ENCODE results near the gene HGFAC.
A peak's percentile ranks its signal among the peaks of the same experiment; 100 is the strongest.

Gene HGFAC

DNA sequence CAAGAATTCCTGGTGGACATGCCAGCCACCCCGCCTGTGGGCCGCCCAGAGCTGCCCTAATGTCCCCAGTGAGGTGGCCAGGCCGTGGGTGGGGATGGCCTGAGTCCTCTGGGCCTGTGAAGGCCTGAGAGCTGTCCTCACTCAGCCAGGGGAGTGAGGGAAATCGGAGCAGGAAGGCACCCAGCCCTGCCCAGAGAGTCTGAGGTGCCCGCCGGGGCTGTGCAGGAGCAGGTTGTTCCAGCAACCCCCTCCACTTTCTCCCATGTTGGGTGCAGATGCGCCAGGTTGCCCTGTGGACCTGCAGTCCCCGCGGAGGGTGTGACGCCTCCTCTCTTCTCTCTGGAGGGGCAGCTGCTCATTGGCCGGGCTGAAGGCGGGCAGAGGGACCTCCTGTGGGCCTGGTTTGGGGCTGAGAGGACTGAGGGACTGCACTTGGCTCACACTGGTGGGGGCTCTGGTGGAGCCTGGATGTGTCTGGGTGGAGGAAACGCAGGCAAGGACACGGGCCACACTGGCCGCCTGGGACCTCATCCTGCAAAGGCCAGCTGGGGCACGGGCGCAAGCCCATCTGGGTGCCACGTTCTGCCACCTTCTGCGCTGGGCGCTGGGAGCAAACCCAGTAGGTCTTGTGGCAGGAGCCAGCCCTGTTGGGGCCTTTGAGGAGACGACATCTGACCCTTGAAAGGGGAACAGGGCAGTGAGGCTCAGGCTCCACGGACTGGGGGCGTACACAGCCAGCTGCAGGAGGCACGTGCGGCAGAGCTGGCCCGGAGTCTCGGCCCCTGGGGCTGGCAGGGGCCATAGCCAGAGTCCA lies 35.4 kb downstream of the HGFAC start:
- DNase-seq: no peak

DNA sequence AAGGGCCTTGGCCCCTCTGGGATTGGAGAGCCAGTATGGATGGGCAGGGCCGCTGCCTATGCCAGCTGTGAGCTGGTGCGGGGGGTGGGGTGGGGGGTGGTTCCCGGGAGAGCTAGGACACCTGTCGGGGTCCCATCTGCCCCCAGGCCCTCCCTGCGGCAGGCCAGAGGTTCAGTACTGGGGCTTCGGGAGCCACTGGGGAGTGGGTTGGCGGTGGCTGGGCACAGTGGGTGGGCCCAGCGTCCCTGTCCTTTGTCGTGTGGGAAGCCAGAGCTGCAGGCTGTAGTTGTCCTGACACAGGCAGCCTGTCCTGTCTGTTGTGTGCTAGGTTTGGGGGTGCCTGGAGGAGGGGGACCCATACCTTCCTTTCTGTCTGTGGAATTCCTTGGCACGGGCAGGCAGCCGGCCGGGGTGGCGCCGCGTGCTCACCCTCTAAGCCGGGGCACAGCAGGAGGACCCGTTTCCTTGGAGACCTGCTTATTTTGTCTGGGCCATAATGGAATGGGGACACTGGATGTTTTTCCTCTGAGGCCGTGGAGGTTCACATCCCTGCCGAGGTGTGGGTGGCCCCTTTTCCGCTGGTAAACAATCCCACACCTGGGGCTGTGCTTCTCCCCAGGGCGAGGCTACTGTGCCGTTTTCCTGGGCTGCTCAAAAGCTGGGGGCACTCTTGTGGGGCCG lies 36.1 kb downstream of the HGFAC start:
- no peak for DNase-seq

- DNase-seq: no peak
Measured at GRCh38 chr4:3478446-3479357, 36.9 kb downstream of the HGFAC start.

DNA sequence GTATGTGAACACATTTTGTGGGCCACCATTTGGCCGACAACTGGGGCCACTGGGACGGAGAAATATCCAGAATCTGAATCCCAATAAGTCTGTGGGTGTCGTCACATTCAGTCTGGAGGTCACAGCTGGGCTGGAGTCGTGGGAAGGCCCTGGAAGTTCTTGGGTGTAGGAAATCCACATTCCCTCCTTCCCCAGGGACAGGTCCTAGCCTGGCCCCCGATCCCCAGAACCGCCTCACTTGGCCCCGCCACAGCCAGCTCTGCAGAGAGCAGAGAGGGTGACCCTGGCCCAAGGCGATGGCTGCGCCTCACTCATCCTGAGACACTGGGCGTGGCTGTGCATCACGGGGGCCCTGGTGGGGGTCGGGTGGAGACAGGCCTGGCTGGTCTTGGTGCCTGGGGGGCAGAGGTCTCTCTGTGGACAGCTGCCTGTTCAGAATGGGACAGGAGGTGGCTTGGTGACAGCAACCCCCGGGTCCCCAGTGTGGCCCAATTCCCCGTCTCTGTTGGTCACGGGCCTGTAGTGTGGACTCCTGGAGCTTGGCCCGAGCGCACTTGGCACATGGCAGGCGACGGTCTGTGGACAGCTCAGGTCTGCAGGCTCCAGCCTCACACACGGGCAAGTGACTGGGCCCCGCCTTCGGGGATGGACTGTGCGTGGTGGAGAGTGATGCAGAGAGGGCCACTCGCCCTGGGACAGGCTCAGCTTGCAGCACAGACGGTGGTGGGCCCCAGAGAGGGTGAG lies 37.8 kb downstream of the HGFAC start:
- no peak for DNase-seq

DNA sequence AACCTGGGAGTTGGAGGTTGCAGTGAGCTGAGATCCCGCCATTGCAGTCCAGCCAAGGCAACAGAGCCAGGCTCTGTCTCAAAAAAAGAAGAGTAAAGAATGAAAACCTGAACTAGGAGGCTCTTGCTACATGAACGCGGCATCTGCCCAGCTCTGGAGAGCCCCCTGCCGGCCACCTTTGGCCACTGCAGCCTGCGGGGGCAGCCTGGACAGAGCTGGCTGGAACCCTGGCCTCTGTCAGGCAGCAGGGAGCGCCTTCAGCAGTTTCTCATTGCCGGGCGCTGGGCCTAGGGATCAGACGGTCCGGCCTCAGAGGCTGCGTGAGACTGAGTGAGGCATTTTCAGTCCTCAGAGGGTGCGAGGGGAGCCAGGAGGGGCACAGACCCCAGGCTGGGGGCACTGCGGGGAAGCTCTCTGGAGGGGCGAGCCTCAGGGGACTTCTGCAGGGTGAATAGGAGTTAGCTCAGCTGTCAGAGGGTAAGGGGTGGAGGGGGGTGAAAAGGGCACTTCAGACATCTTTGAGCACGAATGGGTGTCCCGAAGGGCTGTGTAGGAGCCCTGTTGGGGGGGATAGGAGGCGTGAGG lies 38.9 kb downstream of the HGFAC start:
- DNase-seq: peak; percentile 76

DNA sequence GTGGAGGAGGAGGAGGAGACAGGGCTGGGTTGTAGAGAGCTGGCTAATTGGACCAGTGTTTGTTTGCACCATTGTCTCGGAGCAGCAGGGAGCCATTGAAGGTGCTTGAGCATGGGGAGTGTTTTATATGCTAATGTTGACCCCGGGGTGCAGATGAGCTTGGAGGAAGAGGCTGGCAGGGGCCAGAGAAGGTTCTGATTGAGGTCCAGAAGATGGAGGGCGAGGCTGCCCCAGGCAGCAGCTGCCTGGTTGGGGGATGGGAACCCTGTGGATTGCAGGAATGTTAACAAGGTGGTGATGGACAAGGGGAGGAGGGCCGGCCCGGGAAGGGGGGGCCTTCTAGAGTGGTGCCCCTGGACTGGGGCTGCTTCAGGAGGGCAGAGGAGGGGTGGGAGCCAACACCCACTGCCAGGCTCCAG lies 39.4 kb downstream of the HGFAC start:
- DNase-seq: no peak

DNA sequence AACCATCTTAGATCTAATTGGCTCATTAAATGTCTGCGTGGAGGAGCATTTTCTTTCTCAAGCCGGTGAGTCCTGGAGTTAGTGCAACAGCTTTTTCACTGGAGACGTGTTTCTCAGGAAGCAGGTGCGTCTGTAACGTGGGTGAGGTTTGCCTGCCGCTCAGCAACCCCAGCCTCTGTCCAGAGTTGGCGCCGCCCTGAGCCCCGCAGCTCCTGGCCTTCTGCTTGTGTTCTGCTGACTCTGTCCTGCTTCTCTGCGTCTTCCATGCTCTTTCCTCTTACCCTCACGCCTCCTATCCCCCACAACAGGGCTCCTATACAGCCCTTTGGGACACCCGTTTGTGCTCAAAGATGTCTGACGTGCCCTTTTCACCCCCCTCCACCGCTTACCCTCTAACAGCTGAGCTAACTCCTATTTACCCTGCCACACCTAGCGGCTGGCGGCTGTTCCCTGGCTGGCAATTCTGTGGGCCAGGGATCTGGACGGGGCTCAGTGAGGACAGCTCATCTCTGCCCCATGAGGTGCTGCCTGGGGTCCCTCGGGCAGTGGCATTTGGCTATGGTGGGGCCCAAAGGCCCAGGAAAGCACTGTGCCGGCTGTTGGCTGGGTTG lies 40.1 kb downstream of the HGFAC start:
- DNase-seq: no peak

- DNase-seq: no peak
Measured at GRCh38 chr4:3482707-3483106, 40.9 kb downstream of the HGFAC start.

DNA sequence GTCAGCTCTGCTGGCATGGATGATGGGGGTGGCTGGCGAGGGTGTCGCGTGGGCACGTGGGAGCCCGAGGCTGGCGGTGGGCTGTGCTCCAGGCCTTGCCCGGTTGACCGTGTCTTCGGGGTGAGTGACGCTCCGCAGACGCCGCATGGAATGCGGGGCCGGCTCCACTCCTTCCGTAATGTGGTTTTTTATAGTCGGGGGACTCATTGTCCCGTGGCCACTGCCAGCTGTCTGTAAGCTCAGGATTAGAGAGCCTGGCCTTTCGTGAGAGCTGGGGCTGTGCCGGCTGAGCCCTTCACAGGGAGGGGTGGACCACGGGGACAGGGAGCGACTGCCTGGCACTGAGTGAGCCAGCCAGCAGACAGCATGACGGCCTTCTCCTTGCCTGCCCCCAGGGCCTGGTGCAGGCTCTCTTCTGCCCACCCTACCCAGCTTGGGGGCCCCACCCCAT lies 41.7 kb downstream of the HGFAC start:
- no peak for DNase-seq

DNA sequence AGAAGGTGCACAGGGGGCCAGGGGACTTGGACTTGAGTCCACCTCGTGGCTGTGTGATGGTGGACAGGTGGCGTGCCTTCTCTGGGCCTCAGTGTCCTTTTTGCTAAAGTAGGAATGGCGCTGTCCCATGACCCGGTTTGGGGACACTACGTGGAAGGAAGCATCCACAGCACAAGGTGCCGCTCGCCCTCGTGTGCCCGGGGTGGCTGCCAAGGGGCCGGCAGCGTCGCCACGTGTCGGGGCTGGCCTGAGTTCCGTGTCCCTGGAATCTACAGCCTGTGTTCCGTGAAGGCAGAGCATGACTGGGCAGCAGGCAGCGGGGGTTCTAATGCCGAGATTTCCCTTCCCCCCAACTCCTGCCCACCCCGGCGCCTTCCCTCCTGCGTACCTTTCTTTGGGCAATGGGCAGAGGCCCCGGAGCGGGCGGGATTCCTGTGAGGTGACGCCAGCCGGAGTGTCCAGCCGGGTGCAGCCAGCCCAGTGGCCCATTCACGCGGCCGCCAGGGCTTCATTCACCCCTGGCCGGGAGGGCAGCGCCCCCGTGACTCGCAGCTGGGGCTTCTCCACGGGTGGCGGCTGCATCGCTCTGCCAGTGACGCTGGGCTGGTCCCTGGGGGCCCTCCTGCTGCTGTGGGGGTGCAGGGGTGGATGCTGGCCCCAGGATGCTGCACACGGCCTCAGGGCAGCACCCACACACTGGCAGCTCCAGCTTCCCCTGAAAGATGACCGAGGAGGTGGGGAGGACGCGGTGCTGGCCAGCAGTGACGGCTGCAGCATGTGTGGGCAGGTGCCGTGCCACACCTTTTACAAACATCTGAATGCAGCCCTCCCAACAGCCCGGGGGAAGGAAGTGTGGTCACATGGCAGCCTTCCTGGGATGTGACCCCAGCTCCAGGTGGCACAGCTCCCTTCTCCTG lies 42.5 kb downstream of the HGFAC start:
- DNase-seq: no peak

DNA sequence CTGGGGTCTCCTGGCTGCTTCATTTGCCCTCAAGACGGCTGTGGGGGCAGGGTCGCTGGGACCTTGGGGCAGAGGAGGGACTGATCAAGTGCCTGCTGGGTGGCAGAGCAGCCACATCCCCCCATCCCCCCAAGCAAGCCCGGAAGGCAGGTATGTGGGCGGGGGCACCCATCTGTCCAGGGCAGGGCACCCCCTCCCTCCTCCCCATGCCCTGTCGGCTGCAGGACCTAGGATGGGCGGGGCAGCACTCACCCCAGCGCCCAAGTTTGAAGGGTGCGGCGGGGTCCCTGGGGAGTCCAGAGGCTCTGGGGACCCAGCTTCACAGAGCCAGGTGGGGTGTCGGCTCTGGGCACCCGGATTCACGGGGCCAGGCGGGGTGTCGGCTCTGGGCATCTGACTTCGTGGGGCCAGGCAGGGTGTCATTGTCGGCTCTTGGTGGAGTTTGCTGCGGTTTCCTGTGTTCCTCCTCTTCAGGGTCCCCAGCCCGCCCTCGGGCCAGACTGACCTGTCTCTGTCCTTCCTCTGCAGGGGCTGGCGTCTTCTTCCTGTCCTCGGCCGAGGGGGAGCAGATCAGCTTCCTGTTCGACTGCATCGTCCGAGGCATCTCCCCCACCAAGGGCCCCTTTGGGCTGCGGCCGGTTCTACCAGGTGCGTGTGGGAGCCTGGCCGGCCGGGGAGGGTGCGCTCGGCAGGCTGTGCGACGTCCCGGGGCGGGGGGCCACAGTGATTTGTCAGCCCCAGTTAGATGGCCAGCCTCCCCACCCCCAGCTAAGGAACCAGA lies 43.4 kb downstream of the HGFAC start:
- no peak for DNase-seq

DNA sequence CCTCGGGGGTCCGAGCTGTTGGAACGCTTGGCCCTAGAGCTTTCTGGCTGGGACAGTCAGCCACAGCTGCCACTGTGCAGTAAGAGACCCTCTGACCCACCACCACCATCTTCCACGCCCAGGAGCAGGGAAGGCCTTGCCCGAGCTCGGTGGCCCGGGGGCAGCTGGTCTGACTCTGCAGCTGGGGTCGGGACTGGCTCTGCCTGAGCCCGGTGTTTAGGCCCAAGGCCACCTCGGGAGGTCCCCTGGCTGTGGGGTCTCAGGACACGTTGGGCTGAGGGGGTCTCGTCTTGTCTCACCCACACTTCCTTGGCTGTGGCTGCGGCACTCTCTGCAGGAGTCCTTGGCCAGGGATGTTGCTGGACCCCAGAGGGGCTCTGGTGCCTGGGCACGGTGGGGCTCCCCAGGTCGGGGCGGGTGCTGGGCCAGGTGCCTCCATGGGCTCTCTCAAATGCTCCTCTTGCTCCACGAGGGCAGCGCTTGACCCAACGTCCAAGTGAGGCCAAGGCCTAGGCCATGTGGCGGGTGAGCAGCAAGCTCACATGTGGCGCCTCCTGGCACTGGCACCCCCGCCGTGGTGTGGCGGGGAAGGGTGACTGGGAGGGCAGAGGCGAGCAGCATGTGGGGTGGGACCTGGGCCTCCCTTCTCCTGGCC lies 44.2 kb downstream of the HGFAC start:
- no peak for DNase-seq

DNA sequence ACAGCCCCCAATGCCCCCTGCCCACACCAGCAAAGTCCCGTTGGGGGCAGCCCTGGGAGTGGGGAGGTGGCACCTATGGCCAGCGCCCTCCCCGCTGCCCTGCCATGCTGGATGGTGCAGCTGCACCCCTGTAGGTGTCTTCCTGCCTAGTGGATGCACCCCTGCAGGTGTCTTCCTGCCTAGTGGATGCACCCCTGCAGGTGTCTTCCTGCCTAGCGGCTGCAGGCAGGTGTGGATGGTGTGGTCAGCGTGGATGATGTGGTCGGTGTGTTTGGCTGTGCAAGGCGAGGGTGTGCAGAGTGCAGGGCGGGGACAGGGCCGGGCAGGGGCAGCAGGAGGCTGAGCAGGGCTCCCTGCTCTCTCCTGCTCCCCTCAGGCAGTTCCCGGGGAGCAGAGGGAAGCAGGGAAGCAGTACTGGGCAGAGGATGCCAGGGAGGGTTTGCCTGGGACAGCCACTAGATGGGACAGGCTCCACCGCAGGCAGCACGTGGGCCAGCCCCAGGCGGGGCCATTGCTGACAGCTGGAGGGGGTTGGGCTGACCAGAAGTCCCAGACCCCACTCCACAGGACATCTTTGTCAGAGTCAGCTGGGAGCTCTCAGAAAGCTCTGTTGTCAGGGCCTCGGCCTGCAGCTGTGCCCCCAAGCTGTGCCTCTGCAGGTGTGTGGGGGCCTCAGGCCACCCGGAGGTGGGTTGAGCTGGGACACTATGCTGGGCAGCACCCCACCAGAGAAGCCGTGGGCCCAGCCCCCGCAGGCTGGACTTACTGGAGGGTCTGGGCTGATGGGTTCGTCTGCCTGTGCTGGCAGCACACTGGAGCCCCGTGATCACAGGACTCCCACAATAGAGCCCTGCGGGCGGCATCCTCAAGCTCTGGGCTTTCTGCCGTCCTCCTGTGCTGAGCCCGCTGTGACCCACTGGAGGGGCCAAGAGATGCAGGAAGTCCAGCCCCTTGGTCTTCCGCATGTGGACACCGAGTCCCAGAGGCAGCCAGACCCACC lies 45.1 kb downstream of the HGFAC start:
- DNase-seq: no peak

DNA sequence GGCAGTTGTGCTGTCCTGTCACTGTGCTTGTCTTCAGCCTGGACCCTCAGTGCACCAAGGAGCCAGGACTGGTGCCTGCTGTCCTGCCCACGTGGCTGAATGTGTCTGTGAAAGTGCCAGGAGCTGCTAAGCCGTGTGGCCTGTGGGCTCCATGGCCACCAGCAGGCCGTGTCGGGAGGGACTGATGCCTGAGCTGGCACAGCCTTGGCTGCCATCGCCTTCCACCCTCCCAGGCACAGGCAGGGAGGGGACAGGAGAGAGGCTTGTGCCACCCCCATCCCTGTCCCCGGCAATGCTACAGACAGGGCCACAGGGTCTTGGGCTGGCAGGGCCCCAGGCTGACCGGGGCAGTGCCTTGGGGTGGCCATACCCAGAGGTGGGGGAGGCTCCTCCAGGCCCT lies 46.1 kb downstream of the HGFAC start:
- no peak for DNase-seq

- DNase-seq: no peak
Measured at GRCh38 chr4:3488820-3489219, 47.1 kb downstream of the HGFAC start.

- DNase-seq: no peak
Measured at GRCh38 chr4:3489451-3489962, 47.7 kb downstream of the HGFAC start.

DNA sequence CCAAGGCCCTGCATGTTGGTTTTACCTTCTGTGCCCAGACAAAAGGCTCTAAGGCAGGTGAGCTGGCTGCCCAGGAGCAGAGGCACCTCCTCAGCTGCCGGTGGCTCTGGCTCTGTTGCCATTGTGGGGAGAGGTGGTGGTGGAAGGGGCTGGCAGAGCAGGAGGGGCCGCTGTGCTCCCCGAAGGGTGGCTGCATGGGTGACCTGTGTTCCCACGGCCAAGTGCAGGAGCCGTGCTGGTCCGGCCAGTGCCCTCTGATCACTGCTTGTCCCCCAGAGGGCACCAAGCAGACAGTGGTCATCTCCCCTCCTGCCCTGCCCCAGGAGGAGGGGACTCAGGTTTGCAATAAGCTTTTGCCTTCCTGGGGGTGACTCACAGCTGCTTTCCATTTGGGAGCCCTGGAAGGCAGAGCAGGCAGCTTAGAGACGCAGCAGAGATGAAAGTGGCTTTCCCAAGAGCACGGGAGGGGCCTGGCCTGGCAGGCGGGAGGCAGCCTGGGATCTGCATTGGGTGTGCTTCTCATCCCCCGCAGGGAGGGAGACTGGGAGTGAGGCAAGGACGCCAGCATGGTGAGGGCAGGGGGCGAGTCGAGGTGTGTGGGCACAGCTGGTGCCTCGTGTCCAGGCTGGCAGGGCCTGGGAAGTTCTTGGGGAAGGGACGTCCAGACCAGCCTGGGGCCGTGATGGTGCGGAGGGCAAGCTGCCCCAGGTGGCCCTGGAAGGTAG lies 50.1 kb downstream of the HGFAC start:
- no peak for DNase-seq
